Type B pancreatic cell (in vitro differentiated cells): ENCODE data around the gene RBBP5. TPM values are rescaled to one million over a fixed set of nuclear protein-coding genes. Genes with fewer than 3 reads are reported as not detected.

Experiments used
- DNase-seq: peaks from one replicate; pipeline ENCODE4 v3.0.0; 2021; ENCODE audit warnings: mixed read lengths; ENCODE audit not compliant: unreplicated experiment; ENCODE audit errors: extremely low spot score
- H3K27ac Mint-ChIP-seq: 2 replicates; pipeline ENCODE4 v1.8.0; 2021; ENCODE audit warnings: mild to moderate bottlenecking, mixed read lengths
- H3K27me3 Mint-ChIP-seq: 2 replicates; pipeline ENCODE4 v1.8.0; 2021; ENCODE audit warnings: mixed read lengths
- H3K36me3 Mint-ChIP-seq: 2 replicates; pipeline ENCODE4 v1.8.0; 2021; ENCODE audit warnings: mixed read lengths
- H3K4me1 Mint-ChIP-seq: one replicate; pipeline ENCODE4 v1.8.0; 2021; ENCODE audit warnings: mixed read lengths; ENCODE audit not compliant: unreplicated experiment
- H3K4me3 Mint-ChIP-seq: 2 replicates; pipeline ENCODE4 v1.8.0; 2021; ENCODE audit warnings: mild to moderate bottlenecking, mixed read lengths
- H3K9me3 Mint-ChIP-seq: 2 replicates; pipeline ENCODE4 v1.8.0; 2021; ENCODE audit warnings: mixed read lengths
- CTCF ChIP-seq: fragments of 200-600 bp; sonication (generic); conservative IDR thresholded peaks from 2 replicates; pipeline ENCODE4 v1.5.0; 2021; ENCODE audit warnings: antibody characterized with exemption, mild to moderate bottlenecking
- total RNA-seq: library from RNA; stranded (reverse); gene quantifications from 2 replicates; pipeline ENCODE4 v1.2.1, GENCODE V29; 2021; ENCODE audit warnings: low replicate concordance

The RBBP5 gene
- total RNA-seq, 1 donor from 2014 or later = 21.4 TPM

GRCh38 chr1:205124726-205125125 is 2.9 kb upstream of the RBBP5 start:
- Mint-ChIP-seq H3K27me3 (no peaks in the 10 kb centered on the region), H3K36me3 (no peaks in the 10 kb centered on the region), H3K27ac (no peak overlapping the region), H3K9me3 (no peaks in the 10 kb centered on the region), H3K4me1 (peaks cover 26% of the 10 kb centered on the region), H3K4me3 (no peak overlapping the region)
- no peak for TF ChIP-seq CTCF
- DNase-seq = no peak

GRCh38 chr1:205122489-205122882 is 708 bp upstream of the RBBP5 start:
- H3K27me3 Mint-ChIP-seq = no peaks in the 10 kb centered on the region
- H3K4me3 Mint-ChIP-seq = peak overlapping the region; percentile 98
- H3K4me1 Mint-ChIP-seq = peaks cover 33% of the 10 kb centered on the region
- no peak for TF ChIP-seq CTCF
- peak overlapping the region; percentile 99 for H3K27ac Mint-ChIP-seq
- no peak for DNase-seq
- H3K36me3 Mint-ChIP-seq = no peaks in the 10 kb centered on the region
- H3K9me3 Mint-ChIP-seq = no peaks in the 10 kb centered on the region

GRCh38 chr1:205118752-205119151 is 3.0 kb downstream of the RBBP5 start:
- H3K4me3 Mint-ChIP-seq = no peak overlapping the region
- no peaks in the 10 kb centered on the region for H3K36me3 Mint-ChIP-seq
- no peak overlapping the region for H3K27ac Mint-ChIP-seq
- H3K4me1 Mint-ChIP-seq = peaks cover 33% of the 10 kb centered on the region
- no peak for TF ChIP-seq CTCF
- H3K9me3 Mint-ChIP-seq = no peaks in the 10 kb centered on the region
- no peak for DNase-seq
- H3K27me3 Mint-ChIP-seq = no peaks in the 10 kb centered on the region

GRCh38 chr1:205111354-205111753 is 10.4 kb downstream of the RBBP5 start:
- Mint-ChIP-seq H3K36me3 (peaks cover 15% of the 10 kb centered on the region), H3K4me1 (no peaks in the 10 kb centered on the region)

DNA sequence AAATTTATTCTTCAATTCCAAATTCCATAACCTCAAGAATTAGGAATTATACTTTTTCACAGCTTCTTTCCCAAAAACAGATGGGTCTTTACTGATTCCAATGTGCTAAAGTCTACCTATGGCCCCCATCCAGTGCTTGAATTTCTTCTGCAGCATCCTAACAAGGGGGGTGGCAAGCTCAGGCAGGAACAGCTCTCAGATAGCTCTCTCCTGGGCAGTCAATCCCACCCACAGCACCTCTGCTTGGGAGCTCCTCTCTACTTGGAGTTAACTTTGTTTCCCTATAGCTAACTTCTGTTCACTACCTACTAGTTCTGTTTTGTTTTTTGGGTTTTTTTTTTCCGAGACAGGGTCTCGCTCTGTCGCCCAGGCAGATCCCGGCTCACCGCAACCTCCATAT is 12.1 kb downstream of the RBBP5 start:
- Mint-ChIP-seq H3K27ac (no peak overlapping the region), H3K4me1 (no peaks in the 10 kb centered on the region), H3K27me3 (no peaks in the 10 kb centered on the region), H3K36me3 (peaks cover 19% of the 10 kb centered on the region), H3K9me3 (no peaks in the 10 kb centered on the region), H3K4me3 (no peak overlapping the region)
- TF ChIP-seq CTCF = no peak
- no peak for DNase-seq

More at GRCh38 chr1:205111354-205111753, 10.4 kb downstream of the RBBP5 start:
- H3K27ac Mint-ChIP-seq = no peak overlapping the region
- no peaks in the 10 kb centered on the region for H3K27me3 Mint-ChIP-seq
- TF ChIP-seq CTCF = no peak
- H3K9me3 Mint-ChIP-seq = no peaks in the 10 kb centered on the region
- no peak for DNase-seq
- no peak overlapping the region for H3K4me3 Mint-ChIP-seq

DNA sequence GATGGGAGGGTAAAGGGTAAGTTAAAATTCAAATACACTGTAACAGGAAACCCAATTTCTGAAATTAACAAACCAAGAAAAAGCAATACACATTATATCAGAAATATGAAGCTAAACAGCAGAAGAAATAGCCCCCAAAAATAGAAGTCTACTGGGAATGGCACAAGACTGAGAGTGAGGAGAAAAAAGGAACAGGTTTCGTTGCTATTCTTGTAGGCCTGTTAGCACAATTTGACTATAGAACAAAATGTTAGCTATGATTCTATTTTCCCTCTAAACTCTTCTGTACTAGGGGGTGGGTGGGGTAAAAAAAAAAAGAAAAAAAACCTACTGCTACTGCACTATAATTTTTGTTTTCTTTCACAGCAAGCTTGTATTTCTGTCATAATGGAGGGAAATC is 12.5 kb downstream of the RBBP5 start:
- H3K4me3 Mint-ChIP-seq = no peak overlapping the region

More for the DNA sequence above, 12.5 kb downstream of the RBBP5 start:
- Mint-ChIP-seq H3K9me3 (no peaks in the 10 kb centered on the region), H3K36me3 (peaks cover 20% of the 10 kb centered on the region), H3K4me1 (no peaks in the 10 kb centered on the region), H3K27ac (no peak overlapping the region), H3K27me3 (no peaks in the 10 kb centered on the region)
- no peak for DNase-seq
- no peak for TF ChIP-seq CTCF
